Measurements from ENCODE around the gene LRRC40. TPM values are rescaled to one million over a fixed set of nuclear protein-coding genes. Genes with fewer than 3 reads are reported as not detected.

The LRRC40 gene
- total and polyA plus RNA-seq, 7 experiments from 2014 or later = 6.1 to 19.2 (median 11.5) TPM

DNA sequence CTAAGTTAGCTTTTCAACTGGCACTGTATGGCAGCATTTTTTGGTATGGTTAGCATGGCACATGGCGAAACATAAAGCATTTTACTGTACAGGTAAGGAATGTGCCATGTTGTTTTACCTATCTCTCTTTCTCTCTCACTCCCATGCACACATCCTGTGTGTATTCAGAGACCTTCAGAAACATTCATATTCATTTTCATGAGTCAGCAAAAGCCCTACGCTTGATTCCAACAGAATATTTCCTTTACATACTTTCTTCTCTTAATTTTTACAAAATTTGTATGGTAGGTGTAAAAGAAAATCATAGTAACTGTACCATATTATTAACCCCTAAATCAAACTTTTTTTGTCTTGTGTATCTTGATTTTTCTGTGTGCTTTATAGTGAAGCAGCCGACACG is 26.1 kb upstream of the LRRC40 start:
- ChIA-PET CTCF (no interaction called here), POLR2A (interaction anchor here (1.0 kb wide), 1 partner anchor 11 kb away, joined by 4 read pairs; the partner anchor contains the start of gene SRSF11)
- DNase-seq (no peak), ATAC-seq (no peak)
- H3K27ac Mint-ChIP-seq = peak overlapping the region in 1 of 9 donors; percentile 68
- Histone ChIP-seq H3K36me3 (ENCODE audit: control insufficient read depth in 2 of 3, insufficient read depth in 3 of 3, low read length in 3 of 3) (peaks cover 8 to 59% (median 51%) of the 10 kb centered on the region in 3 experiments), H3K27ac (ENCODE audit: low read depth, low read length) (no peak overlapping the region), H3K4me1 (ENCODE audit: control insufficient read depth in 2 of 2, insufficient read depth in 2 of 2, low read length in 2 of 2) (peaks cover 12 to 13% of the 10 kb centered on the region in 2 donors), H3K27me3 (ENCODE audit: control insufficient read depth in 2 of 2, insufficient read depth in 2 of 2, low read length in 2 of 2) (no peaks in the 10 kb centered on the region), H3K4me3 (ENCODE audit: low read length) (no peak overlapping the region), H3K9me3 (ENCODE audit: control insufficient read depth in 2 of 3, low read length in 3 of 3) (no peaks in the 10 kb centered on the region)
- intact Hi-C loops (cut with micrococcal nuclease) = no loop called here
- no peaks in the 10 kb centered on the region for H3K27me3 Mint-ChIP-seq
- H3K4me3 Mint-ChIP-seq = no peak overlapping the region
- no peaks in the 10 kb centered on the region for H3K9me3 Mint-ChIP-seq
- H3K4me1 Mint-ChIP-seq = peaks cover 20 to 45% (median 29%) of the 10 kb centered on the region in 7 donors
- peaks cover 6 to 49% (median 23%) of the 10 kb centered on the region in 5 donors for H3K36me3 Mint-ChIP-seq

DNA sequence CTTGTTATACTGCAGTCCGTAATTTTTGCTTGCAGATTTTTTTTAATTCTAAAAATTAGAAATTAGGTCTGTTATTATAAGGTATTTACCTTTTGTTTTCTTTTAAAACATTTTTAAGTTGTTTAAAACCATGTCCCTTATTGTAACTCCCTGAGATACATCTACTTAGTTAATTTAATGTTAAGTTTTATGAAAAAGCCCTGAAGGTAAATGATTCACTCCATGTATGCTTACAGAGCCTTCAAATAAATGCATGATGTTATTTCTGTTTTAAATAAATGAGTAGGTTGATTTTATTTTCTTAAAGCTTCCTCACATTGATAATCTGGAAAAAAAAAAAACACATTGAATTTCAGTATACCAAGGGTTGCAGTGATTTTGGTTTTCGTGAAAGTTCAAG is 23.3 kb upstream of the LRRC40 start:
- Histone ChIP-seq H3K27ac (ENCODE audit: low read depth, low read length) (no peak overlapping the region), H3K36me3 (ENCODE audit: control insufficient read depth in 2 of 3, insufficient read depth in 3 of 3, low read length in 3 of 3) (peaks cover 4 to 40% (median 40%) of the 10 kb centered on the region in 3 experiments), H3K27me3 (ENCODE audit: control insufficient read depth in 2 of 2, insufficient read depth in 2 of 2, low read length in 2 of 2) (no peaks in the 10 kb centered on the region), H3K9me3 (ENCODE audit: control insufficient read depth in 2 of 3, low read length in 3 of 3) (no peaks in the 10 kb centered on the region), H3K4me1 (ENCODE audit: control insufficient read depth in 2 of 2, insufficient read depth in 2 of 2, low read length in 2 of 2) (peaks cover 13 to 25% of the 10 kb centered on the region in 2 donors), H3K4me3 (ENCODE audit: low read length) (no peak overlapping the region)
- DNase-seq (no peak), ATAC-seq (no peak)
- H3K36me3 Mint-ChIP-seq = peaks cover 3 to 36% (median 18%) of the 10 kb centered on the region in 5 donors
- intact Hi-C loops (cut with micrococcal nuclease) = loop anchor here (2.0 to 5.0 kb wide), 2 partner anchors 16 to 36 kb away; no protein-coding TSS in a partner anchor
- H3K4me3 Mint-ChIP-seq = peak overlapping the region in 1 of 10 donors; percentile 22
- ChIA-PET POLR2A (interaction anchor here (1.4 kb wide), 1 partner anchor 23 kb away, joined by 4 read pairs; the partner anchor contains the start of gene LRRC40), CTCF (no interaction called here)
- H3K4me1 Mint-ChIP-seq = peaks cover 28 to 63% (median 44%) of the 10 kb centered on the region in 7 donors
- no peaks in the 10 kb centered on the region for H3K9me3 Mint-ChIP-seq
- H3K27me3 Mint-ChIP-seq = no peaks in the 10 kb centered on the region
- peak overlapping the region in 1 of 9 donors; percentile 2 for H3K27ac Mint-ChIP-seq

DNA sequence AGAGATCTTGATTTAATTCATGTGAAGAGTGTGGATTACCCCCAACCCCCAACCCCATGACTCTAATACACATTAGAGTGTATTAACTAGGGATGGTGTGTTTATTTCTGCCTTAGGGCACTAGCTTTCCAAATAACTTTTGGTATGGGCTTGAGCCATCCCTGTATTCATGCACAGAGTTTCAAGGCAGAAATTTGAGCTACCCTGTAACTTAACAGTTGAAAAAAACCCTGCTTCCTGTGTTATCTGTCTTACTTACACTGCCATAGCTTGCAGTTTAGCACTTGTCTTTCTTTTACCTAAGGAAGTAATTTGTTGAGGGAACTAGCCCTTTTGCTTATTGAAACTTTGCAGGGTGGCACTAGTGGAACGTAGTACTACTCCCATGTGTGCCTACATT is 22.1 kb upstream of the LRRC40 start:
- Mint-ChIP-seq H3K27me3 (no peaks in the 10 kb centered on the region), H3K36me3 (peaks cover 0 to 37% (median 23%) of the 10 kb centered on the region in 5 donors), H3K4me1 (peaks cover 37 to 73% (median 56%) of the 10 kb centered on the region in 7 donors), H3K27ac (peak overlapping the region in 6 of 9 donors; percentile 33 to 81 (median 46)), H3K4me3 (peak overlapping the region in 8 of 10 donors; percentile 1 to 63 (median 39)), H3K9me3 (no peaks in the 10 kb centered on the region)
- ChIA-PET POLR2A (no interaction called here), CTCF (no interaction called here)
- Histone ChIP-seq H3K36me3 (ENCODE audit: control insufficient read depth in 2 of 3, insufficient read depth in 3 of 3, low read length in 3 of 3) (peaks cover 4 to 31% (median 28%) of the 10 kb centered on the region in 3 experiments), H3K4me1 (ENCODE audit: control insufficient read depth in 2 of 2, insufficient read depth in 2 of 2, low read length in 2 of 2) (peaks cover 22 to 38% of the 10 kb centered on the region in 2 donors), H3K27me3 (ENCODE audit: control insufficient read depth in 2 of 2, insufficient read depth in 2 of 2, low read length in 2 of 2) (no peaks in the 10 kb centered on the region), H3K9me3 (ENCODE audit: control insufficient read depth in 2 of 3, low read length in 3 of 3) (no peaks in the 10 kb centered on the region), H3K4me3 (ENCODE audit: low read length) (no peak overlapping the region), H3K27ac (ENCODE audit: low read depth, low read length) (no peak overlapping the region)
- no peak for DNase-seq
- intact Hi-C loops (cut with micrococcal nuclease) = loop anchor here in 1 of 2 donors (5.0 kb wide), 1 partner anchor 35 kb away; no protein-coding TSS in a partner anchor
- ATAC-seq = peak; percentile 66

DNA sequence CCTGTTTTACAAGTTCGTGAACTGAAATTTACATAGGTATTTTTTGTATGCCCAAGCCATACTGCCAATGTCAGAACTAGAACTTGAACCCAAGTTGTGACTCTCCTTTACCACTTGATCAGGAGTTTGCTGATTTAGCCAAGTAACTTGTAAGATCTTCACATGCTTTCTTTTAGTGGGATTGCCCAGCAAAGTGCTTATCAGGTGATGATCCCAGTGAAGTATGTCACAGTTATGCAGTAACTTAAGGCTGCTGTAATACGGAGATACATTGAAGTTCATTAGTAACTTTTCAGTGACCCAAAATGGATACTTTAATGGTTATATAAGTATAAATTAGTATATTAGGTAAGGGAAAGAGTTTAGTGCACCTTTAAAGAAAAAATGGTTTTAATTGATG is 19.6 kb upstream of the LRRC40 start:
- Mint-ChIP-seq H3K4me3 (peak overlapping the region in 4 of 10 donors; percentile 27 to 95 (median 89)), H3K27ac (peak overlapping the region in 4 of 9 donors; percentile 18 to 63 (median 40)), H3K9me3 (peaks cover 0 to 6% (median 0%) of the 10 kb centered on the region in 11 donors), H3K4me1 (peaks cover 36 to 83% (median 70%) of the 10 kb centered on the region in 7 donors), H3K27me3 (peaks cover 0 to 2% (median 0%) of the 10 kb centered on the region in 5 donors), H3K36me3 (peaks cover 0 to 22% (median 18%) of the 10 kb centered on the region in 5 donors)
- DNase-seq (no peak), ATAC-seq (no peak)
- peaks cover 35 to 44% of the 10 kb centered on the region in 2 donors for H3K4me1 ChIP-seq (ENCODE audit: control insufficient read depth in 2 of 2, insufficient read depth in 2 of 2, low read length in 2 of 2)
- peaks cover 4 to 14% (median 14%) of the 10 kb centered on the region in 3 experiments for H3K36me3 ChIP-seq (ENCODE audit: control insufficient read depth in 2 of 3, insufficient read depth in 3 of 3, low read length in 3 of 3)
- ChIA-PET POLR2A (no interaction called here), CTCF (no interaction called here)
- H3K27me3 ChIP-seq (ENCODE audit: control insufficient read depth in 2 of 2, insufficient read depth in 2 of 2, low read length in 2 of 2) = no peaks in the 10 kb centered on the region
- H3K4me3 ChIP-seq (ENCODE audit: low read length) = no peak overlapping the region
- intact Hi-C loops (cut with micrococcal nuclease) = loop anchor here in 1 of 2 donors (5.0 kb wide), 1 partner anchor 33 kb away; no protein-coding TSS in a partner anchor
- H3K27ac ChIP-seq (ENCODE audit: low read depth, low read length) = no peak overlapping the region
- H3K9me3 ChIP-seq (ENCODE audit: control insufficient read depth in 2 of 3, low read length in 3 of 3) = no peaks in the 10 kb centered on the region

DNA sequence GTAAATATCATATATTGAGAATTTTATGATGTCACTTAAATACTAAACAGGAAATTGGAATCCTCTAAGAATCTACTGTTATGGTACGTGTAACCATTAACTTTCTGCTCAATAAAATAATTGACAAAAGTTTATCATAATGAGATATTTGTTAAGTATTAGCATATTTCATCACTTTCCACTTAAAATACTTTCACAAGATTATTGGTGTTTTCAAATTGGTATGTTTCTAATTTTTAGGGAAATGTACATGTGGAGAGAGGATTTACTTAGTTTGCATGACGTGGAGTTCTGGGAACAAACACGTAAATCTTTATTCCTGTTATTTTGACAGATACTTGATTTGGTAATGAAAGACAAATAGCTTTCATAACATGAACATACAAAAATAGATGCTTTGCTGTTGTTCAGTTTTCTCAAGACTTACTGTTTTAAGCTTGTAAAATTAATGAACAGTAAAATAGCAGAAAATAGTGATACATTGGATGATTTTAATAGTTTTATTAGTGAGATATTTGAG is 17.4 kb upstream of the LRRC40 start:
- Mint-ChIP-seq H3K4me1 (peaks cover 36 to 73% (median 67%) of the 10 kb centered on the region in 7 donors), H3K27ac (peak overlapping the region in 8 of 9 donors; percentile 28 to 99 (median 96)), H3K4me3 (peak overlapping the region; percentile 64 to 95 (median 90)), H3K9me3 (peaks cover 0 to 6% (median 0%) of the 10 kb centered on the region in 11 donors), H3K27me3 (peaks cover 0 to 2% (median 0%) of the 10 kb centered on the region in 5 donors), H3K36me3 (peaks cover 0 to 19% (median 13%) of the 10 kb centered on the region in 5 donors)
- DNase-seq (no peak), ATAC-seq (no peak)
- Histone ChIP-seq H3K27me3 (ENCODE audit: control insufficient read depth in 2 of 2, insufficient read depth in 2 of 2, low read length in 2 of 2) (no peaks in the 10 kb centered on the region), H3K4me3 (ENCODE audit: low read length) (peak overlapping the region; percentile 85), H3K36me3 (ENCODE audit: control insufficient read depth in 2 of 3, insufficient read depth in 3 of 3, low read length in 3 of 3) (peaks cover 0 to 9% (median 0%) of the 10 kb centered on the region in 3 experiments), H3K9me3 (ENCODE audit: control insufficient read depth in 2 of 3, low read length in 3 of 3) (no peaks in the 10 kb centered on the region), H3K4me1 (ENCODE audit: control insufficient read depth in 2 of 2, insufficient read depth in 2 of 2, low read length in 2 of 2) (peaks cover 34 to 44% of the 10 kb centered on the region in 2 donors), H3K27ac (ENCODE audit: low read depth, low read length) (peak overlapping the region; percentile 95)
- intact Hi-C loops (cut with micrococcal nuclease) = no loop called here
- CTCF ChIA-PET = no interaction called here
- POLR2A ChIA-PET = interaction anchor here (0.6 to 6.6 kb wide), 5 partner anchors 11 to 188 kb away, joined by 3 to 108 read pairs (median 4); partner anchors contain the start of genes ANKRD13C, CTH and LRRC40

DNA sequence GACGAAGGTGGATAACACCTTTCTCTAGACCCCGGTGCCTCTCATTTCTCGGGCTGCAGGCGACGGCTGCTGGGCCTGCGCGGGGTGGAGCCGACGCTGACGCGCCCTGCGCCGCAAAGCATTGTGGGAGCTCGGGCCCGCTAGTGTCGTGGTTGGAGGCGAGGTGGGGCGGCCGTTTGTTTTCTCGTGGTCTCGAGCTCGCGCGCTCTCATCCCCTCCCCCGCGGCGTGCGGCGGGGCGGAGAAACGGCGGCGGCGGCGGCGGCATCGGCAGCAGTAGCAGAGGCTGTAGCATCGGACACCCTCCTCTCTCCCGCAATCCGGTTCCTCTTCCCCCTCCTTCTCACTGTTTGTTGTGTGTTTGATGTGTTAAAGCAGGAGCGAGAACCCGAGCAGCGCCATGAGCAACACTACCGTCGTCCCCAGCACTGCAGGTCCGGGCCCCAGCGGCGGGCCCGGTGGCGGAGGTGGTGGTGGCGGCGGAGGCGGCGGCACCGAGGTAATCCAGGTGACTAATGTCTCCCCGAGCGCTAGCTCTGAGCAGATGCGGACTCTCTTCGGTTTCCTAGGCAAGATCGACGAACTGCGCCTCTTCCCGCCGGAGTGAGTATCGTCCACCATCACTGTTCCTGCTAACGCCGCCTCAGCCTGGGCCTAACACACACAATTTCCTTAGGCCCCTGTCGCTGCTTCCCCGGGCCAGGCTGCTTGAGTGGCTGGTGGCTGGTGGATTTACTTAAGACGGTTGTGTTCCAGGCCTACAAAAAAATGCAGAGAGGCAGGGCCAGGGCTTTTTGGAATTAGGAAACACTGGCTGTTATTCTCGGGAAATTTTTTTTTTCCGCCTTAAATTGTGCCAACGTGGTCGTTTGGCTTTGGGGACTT is 16.1 kb upstream of the LRRC40 start, which contains the start of gene SRSF11:
TSS of gene SRSF11 (plus strand) at position 143 of the 884 bp plus-strand sequence. CDS start at position 400, 257 bp downstream.
- peak within 1 kb of the TSS; percentile 92 to 99 (median 96) for H3K27ac Mint-ChIP-seq
- peaks cover 0 to 19% (median 13%) of the 10 kb centered on the region in 5 donors for H3K36me3 Mint-ChIP-seq
- Histone ChIP-seq H3K9me3 (ENCODE audit: control insufficient read depth in 2 of 3, low read length in 3 of 3) (no peaks in the 10 kb centered on the region), H3K27ac (ENCODE audit: low read depth, low read length) (peak within 1 kb of the TSS; percentile 95), H3K27me3 (ENCODE audit: control insufficient read depth in 2 of 2, insufficient read depth in 2 of 2, low read length in 2 of 2) (no peaks in the 10 kb centered on the region), H3K4me3 (ENCODE audit: low read length) (peak within 1 kb of the TSS; percentile 85), H3K4me1 (ENCODE audit: control insufficient read depth in 2 of 2, insufficient read depth in 2 of 2, low read length in 2 of 2) (peaks cover 22 to 32% of the 10 kb centered on the region in 2 donors), H3K36me3 (ENCODE audit: control insufficient read depth in 2 of 3, insufficient read depth in 3 of 3, low read length in 3 of 3) (peaks cover 0 to 9% (median 0%) of the 10 kb centered on the region in 3 experiments)
- intact Hi-C loops (cut with micrococcal nuclease) = loop anchor here (1.0 kb wide), 5 partner anchors 16 to 860 kb away; partner anchors contain the start of genes ANKRD13C (in 2 of the 2), LRRC40 (in 2 of the 2), ZRANB2 (in 2 of the 2) and CTH (in 1 of the 2)
- CTCF ChIA-PET = interaction anchor here (0.7 to 1.2 kb wide), 2 partner anchors 133 to 860 kb away, joined by 3 to 4 read pairs; partner anchors contain the start of gene ANKRD13C
- peak; percentile 98 for ATAC-seq
- DNase-seq = peak; percentile 93 to 98 (median 96)
- peak within 1 kb of the TSS; percentile 86 to 95 (median 91) for H3K4me3 Mint-ChIP-seq
- H3K27me3 Mint-ChIP-seq = peaks cover 0 to 2% (median 0%) of the 10 kb centered on the region in 5 donors
- H3K4me1 Mint-ChIP-seq = peaks cover 29 to 65% (median 54%) of the 10 kb centered on the region in 7 donors
- peaks cover 0 to 6% (median 0%) of the 10 kb centered on the region in 11 donors for H3K9me3 Mint-ChIP-seq
- POLR2A ChIA-PET = interaction anchor here (0.6 to 6.6 kb wide), 11 partner anchors 9 to 859 kb away, joined by 3 to 108 read pairs (median 5); partner anchors contain the start of genes ANKRD13C, CTH, LRRC40 and ZRANB2

Measured in naive thymus-derived CD4-positive, alpha-beta T cell (primary cell).